Prostate gland (tissue), 2 donors: Measurements from ENCODE around the gene CLCF1. TPM values are rescaled to one million over a fixed set of nuclear protein-coding genes. Genes with fewer than 3 reads are reported as not detected.

Experiments used
- DNase-seq: peaks from one replicate; pipeline ENCODE4 v3.0.0-alpha.2; 2019; ENCODE audit warnings: low spot score
- H3K27ac ChIP-seq, 2 donors: fragments of 200-600 bp; sonication (generic); 2 replicates each; pipeline ENCODE4 v1.5.1; 2017 to 2019
- H3K27me3 ChIP-seq: fragments of 200-600 bp; sonication (generic); replicated peaks from 2 replicates; pipeline ENCODE4 v1.5.1; 2019; ENCODE audit not compliant: insufficient read depth
- H3K36me3 ChIP-seq, 2 donors: fragments of 200-600 bp; sonication (generic); 1 replicate in 1 of 2; 2 replicates in 1 of 2; pipeline versions ENCODE4 v1.5.1 to v1.8.1; 2017 to 2019
- H3K4me1 ChIP-seq: fragments of 200-600 bp; sonication (generic); replicated peaks from 2 replicates; pipeline ENCODE4 v1.5.1; 2019
- H3K4me3 ChIP-seq, 2 donors: fragments of 200-600 bp; sonication (generic); 2 replicates each; pipeline ENCODE4 v1.5.1; 2017 to 2019
- H3K9me3 ChIP-seq: fragments of 200-600 bp; sonication (generic); 2 replicates; pipeline ENCODE4 v1.5.1; 2017
- POLR2A ChIP-seq: fragments of 450-650 bp; IDR thresholded peaks from one replicate; pipeline ENCODE4 v1.6.1; 2016; ENCODE audit warnings: antibody characterized with exemption, mild to moderate bottlenecking
- POLR2AphosphoS5 ChIP-seq: sonication (generic); formaldehyde crosslinking; IDR thresholded peaks from one replicate; pipeline ENCODE4 v1.6.1; 2017; ENCODE audit warnings: antibody characterized with exemption
- WGBS: methylation state at CpG from one replicate; pipeline ENCODE4 v1.1.5; 2018; 5-methylcytosine and 5-hydroxymethylcytosine counted together
- intact Hi-C: fragments of 100-400 bp; cut with DNase I; formaldehyde crosslinking; loops from one replicate; pipeline ENCODE4 v1.14.2; 2022
- total RNA-seq, 2 donors: library from RNA; depleted of rRNA; stranded (reverse); fragments of >200 nt; gene quantifications; one replicate each; pipeline ENCODE4 v1.1.0, GENCODE V29; 2016
- TF ChIP-seq, protein P1 (sequence below), 4 experiments: fragments of 200-600 bp in 2 of 4; fragments of 450-650 bp in 2 of 4; sonication (generic) in 2 of 4; IDR thresholded peaks; 1 replicate in 3 of 4; 2 replicates in 1 of 4; pipeline ENCODE4 v1.5.1; 2016 to 2019; ENCODE audit warnings: antibody characterized with exemption in 4 of 4, mild to moderate bottlenecking in 2 of 4, moderate library complexity in 2 of 4

Gene CLCF1
- total RNA-seq, 2 donors from 2014 or later: 2.5 to 2.6 TPM

DNA sequence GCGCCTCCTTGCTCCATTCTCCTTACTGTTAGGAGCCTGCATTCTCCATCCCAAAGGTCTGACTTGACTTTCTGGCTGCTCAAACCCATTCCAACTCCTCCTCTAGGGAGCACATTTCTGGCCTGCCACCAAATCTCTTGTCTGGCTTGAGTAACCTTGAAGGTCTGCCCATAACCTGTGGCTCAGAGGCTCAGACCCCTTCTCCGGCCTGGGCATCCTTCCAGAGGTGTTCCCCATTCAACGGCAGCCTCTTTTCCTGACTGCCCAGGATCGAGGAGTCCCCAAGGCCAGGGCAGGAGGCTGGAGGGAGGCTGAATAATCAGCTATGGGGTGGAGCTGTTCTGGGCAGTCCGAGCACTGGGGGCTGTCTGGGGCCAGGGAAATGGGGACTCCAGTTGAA is 20.6 kb upstream of the CLCF1 start:
- Histone ChIP-seq H3K9me3 (no peaks in the 10 kb centered on the region), H3K4me1 (peaks cover 6% of the 10 kb centered on the region), H3K27ac (no peak overlapping the region), H3K4me3 (no peak overlapping the region), H3K27me3 (no peaks in the 10 kb centered on the region), H3K36me3 (peaks cover 6 to 9% of the 10 kb centered on the region in 2 donors)
- DNase-seq: no peak
- intact Hi-C loops: no loop called here
- WGBS: 84% methylated on average over 5 of the region's 5 CpGs
- TF ChIP-seq POLR2A (no peak), POLR2AphosphoS5 (no peak)
- TF ChIP-seq, protein P1, sequence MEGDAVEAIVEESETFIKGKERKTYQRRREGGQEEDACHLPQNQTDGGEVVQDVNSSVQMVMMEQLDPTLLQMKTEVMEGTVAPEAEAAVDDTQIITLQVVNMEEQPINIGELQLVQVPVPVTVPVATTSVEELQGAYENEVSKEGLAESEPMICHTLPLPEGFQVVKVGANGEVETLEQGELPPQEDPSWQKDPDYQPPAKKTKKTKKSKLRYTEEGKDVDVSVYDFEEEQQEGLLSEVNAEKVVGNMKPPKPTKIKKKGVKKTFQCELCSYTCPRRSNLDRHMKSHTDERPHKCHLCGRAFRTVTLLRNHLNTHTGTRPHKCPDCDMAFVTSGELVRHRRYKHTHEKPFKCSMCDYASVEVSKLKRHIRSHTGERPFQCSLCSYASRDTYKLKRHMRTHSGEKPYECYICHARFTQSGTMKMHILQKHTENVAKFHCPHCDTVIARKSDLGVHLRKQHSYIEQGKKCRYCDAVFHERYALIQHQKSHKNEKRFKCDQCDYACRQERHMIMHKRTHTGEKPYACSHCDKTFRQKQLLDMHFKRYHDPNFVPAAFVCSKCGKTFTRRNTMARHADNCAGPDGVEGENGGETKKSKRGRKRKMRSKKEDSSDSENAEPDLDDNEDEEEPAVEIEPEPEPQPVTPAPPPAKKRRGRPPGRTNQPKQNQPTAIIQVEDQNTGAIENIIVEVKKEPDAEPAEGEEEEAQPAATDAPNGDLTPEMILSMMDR (IDR thresholded peaks at IDR 0.05): no peak

DNA sequence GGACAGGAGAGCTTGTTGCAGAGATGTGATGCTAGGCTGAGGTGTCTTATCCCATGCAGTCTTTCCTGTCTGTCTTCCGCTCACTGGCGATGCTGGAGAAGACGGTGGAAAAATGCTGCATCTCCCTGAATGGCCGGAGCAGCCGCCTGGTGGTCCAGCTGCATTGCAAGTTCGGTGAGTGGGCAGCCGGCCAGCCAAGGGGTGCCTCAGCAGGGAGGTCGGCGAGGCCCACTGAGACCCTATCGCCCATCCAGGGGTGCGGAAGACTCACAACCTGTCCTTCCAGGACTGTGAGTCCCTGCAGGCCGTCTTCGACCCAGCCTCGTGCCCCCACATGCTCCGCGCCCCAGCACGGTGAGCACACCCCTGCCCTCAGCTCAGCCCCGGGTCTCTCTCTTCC is 20.0 kb upstream of the CLCF1 start:
- no peak for DNase-seq
- intact Hi-C loops: no loop called here
- TF ChIP-seq, protein P1 (IDR thresholded peaks at IDR 0.05): no peak
- TF ChIP-seq POLR2AphosphoS5 (no peak), POLR2A (no peak)
- Histone ChIP-seq H3K4me1 (peaks cover 6% of the 10 kb centered on the region), H3K4me3 (no peak overlapping the region), H3K27me3 (no peaks in the 10 kb centered on the region), H3K9me3 (no peaks in the 10 kb centered on the region), H3K36me3 (peaks cover 3 to 4% of the 10 kb centered on the region in 2 donors), H3K27ac (no peak overlapping the region)
- WGBS: 90% methylated on average over 18 of the region's 18 CpGs

DNA sequence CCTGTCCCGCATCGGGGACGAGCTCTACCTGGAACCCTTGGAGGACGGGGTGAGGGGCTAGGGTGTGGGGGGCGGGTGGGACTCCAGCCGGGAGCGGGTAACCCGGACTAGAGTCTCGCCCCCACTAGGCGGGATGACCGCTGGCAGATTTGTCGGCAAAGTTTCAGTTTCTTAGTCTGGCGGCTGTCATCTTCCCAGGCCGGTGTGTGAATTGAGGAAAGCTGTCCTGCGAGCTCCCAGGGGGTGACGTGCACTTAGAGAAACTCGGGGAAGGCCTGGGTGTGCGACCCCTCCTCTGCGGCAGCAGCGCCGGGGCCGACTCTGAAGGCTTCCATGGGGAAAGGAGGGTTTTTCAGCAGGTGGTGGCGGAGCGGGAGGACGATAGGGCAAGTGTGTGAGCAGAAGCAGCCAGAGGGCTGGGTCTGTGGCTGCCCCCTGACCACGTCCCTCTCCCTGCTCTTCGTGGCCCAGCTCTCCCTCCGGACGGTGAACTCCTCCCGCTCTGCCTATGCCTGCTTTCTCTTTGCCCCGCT is 18.9 kb upstream of the CLCF1 start:
- peak overlapping the region; percentile 72 to 80 for H3K27ac ChIP-seq
- TF ChIP-seq, protein P1 (IDR thresholded peaks at IDR 0.05): no peak
- TF ChIP-seq POLR2A: no peak
- TF ChIP-seq POLR2AphosphoS5: no peak
- H3K4me3 ChIP-seq: peak overlapping the region; percentile 78 to 88
- H3K36me3 ChIP-seq: no peaks in the 10 kb centered on the region
- 8% methylated on average over 25 of the region's 31 CpGs for WGBS
- no peaks in the 10 kb centered on the region for H3K27me3 ChIP-seq
- intact Hi-C loops: no loop called here
- DNase-seq: no peak
- H3K4me1 ChIP-seq: peaks cover 6% of the 10 kb centered on the region
- no peaks in the 10 kb centered on the region for H3K9me3 ChIP-seq

DNA sequence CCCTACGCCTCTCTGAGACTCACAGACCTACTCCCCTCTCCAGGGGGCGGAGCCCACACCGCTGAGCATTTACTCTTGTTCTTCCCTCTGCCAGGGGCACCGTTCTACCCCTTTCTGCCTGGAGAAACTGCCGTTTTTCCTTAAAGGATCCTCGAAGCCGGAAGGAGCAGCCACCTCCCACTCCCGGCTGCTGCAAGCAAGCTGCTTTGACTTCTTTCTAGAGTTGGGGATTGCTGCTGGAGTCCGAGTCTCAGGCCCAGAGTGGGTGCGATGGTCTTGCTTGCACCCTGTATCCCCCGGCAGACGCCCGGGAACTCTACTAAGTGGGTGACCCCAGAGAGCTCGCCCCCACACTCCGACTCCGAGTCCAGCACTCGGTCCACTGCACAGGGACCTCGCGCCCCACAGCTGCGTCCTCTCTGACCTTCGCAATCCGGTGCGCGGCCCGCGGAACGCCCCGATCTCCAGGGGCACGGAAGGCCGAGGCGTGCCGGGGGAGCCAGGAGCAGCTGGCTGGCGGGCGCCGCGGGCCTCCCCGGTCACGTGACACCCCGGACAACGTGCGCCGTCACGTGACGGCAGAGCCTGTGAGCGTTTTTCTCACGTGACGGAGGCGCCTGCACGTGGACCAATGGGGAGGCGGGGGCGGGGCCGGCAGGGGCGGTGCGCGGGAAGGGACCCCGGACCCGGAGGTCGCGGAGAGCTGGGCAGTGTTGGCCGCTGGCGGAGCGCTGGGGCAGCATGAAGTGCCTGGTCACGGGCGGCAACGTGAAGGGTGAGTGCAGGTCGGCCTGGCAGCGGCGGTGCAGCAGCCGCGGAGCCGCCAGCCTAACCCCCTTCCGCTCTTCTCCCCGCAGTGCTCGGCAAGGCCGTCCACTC is 18.1 kb upstream of the CLCF1 start, which contains the start of gene RAD9A:
Gene RAD9A (plus strand): TSS at position 683 of the 879 bp plus-strand sequence. CDS start 59 bp downstream, at position 742.
- TF ChIP-seq, protein P1 (IDR thresholded peaks at IDR 0.05): peak in 1 of 4 experiments; percentile 16
- peak; percentile 33 for TF ChIP-seq POLR2A
- peak; percentile 90 for TF ChIP-seq POLR2AphosphoS5
- WGBS: under 1% methylated on average over 69 of the region's 75 CpGs

More for the DNA sequence above, 18.1 kb upstream of the CLCF1 start, which contains the start of gene RAD9A:
- Histone ChIP-seq H3K4me3 (peak within 1 kb of the TSS; percentile 78 to 88), H3K36me3 (no peaks in the 10 kb centered on the region), H3K27me3 (no peaks in the 10 kb centered on the region), H3K9me3 (no peaks in the 10 kb centered on the region), H3K27ac (peak within 1 kb of the TSS; percentile 72 to 80), H3K4me1 (peaks cover 6% of the 10 kb centered on the region)
- intact Hi-C loops: no loop called here
- DNase-seq: peak; percentile 93
